Measurements from ENCODE around the gene TMEM233. TPM values are rescaled to one million over a fixed set of nuclear protein-coding genes. Genes with fewer than 3 reads are reported as not detected.

TMEM233 gene
- total and polyA plus RNA-seq, 4 donors = 0.13 to 0.80 (median 0.31) TPM

DNA sequence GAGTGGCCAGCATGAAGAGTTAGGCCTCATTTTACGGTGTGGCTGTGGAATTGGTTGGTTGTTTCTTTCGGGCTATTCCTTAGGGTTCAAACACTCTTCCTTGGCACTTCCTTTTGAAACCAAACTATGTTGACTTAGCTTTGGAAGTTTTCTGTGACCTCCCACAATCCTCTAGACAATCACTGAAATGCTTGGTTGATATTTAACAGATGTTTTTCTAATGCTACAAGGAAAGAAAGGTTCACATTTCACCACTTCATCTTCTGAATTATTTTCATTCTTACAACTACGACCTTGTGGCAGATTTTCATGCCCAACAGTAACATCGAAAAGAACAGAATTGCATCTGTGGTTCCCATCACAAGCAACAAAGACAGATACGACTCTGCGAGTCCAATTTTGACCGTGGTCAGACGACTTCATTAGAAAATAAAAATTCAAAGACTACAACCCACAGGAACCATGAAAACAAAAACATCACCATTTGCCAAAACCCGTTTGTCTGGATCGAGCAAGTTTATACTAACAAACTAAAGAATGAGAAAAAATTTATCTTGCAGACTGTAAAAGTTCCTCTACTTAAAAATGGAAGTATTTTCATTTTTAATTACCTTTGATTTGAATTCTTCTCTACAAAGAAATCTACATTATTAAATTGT is 91.3 kb downstream of the TMEM233 start:
- Histone ChIP-seq H3K4me1 (ENCODE audit: control insufficient read depth in 5 of 5, insufficient read depth in 5 of 5, low read length in 5 of 5) (peaks cover 0 to 23% (median 4%) of the 10 kb centered on the region in 5 donors), H3K9me3 (ENCODE audit: control insufficient read depth in 4 of 4, insufficient read depth in 3 of 4, low read length in 3 of 4) (no peaks in the 10 kb centered on the region), H3K4me3 (no peak overlapping the region), H3K9ac (ENCODE audit: insufficient read depth in 1 of 2, low read length in 2 of 2) (no peak overlapping the region), H3K27me3 (ENCODE audit: control insufficient read depth in 3 of 3, insufficient read depth in 3 of 3, low read length in 2 of 3) (no peaks in the 10 kb centered on the region), H3K36me3 (ENCODE audit: control insufficient read depth in 4 of 4, insufficient read depth in 4 of 4, low read length in 4 of 4) (peaks cover 7 to 19% (median 16%) of the 10 kb centered on the region in 4 donors), H3K27ac (ENCODE audit: low read depth in 1 of 2, low read length in 1 of 2) (no peak overlapping the region)
- no peak for ATAC-seq (ENCODE audit: insufficient read depth, low FRiP score)
- DNase-seq = peak in 2 of 3 donors; percentile 41 to 51
- TF ChIP-seq, protein P1, sequence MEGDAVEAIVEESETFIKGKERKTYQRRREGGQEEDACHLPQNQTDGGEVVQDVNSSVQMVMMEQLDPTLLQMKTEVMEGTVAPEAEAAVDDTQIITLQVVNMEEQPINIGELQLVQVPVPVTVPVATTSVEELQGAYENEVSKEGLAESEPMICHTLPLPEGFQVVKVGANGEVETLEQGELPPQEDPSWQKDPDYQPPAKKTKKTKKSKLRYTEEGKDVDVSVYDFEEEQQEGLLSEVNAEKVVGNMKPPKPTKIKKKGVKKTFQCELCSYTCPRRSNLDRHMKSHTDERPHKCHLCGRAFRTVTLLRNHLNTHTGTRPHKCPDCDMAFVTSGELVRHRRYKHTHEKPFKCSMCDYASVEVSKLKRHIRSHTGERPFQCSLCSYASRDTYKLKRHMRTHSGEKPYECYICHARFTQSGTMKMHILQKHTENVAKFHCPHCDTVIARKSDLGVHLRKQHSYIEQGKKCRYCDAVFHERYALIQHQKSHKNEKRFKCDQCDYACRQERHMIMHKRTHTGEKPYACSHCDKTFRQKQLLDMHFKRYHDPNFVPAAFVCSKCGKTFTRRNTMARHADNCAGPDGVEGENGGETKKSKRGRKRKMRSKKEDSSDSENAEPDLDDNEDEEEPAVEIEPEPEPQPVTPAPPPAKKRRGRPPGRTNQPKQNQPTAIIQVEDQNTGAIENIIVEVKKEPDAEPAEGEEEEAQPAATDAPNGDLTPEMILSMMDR (IDR thresholded peaks at IDR 0.05; ENCODE audit: control extremely low read depth, extremely low read depth) = no peak
- 65 to 82% methylated on average over 10 of the region's 10 CpGs for WGBS, 2 donors

- Histone ChIP-seq H3K27ac (ENCODE audit: low read depth in 1 of 2, low read length in 1 of 2) (no peak overlapping the region), H3K36me3 (ENCODE audit: control insufficient read depth in 4 of 4, insufficient read depth in 4 of 4, low read length in 4 of 4) (peaks cover 2 to 16% (median 11%) of the 10 kb centered on the region in 4 donors), H3K27me3 (ENCODE audit: control insufficient read depth in 3 of 3, insufficient read depth in 3 of 3, low read length in 2 of 3) (no peaks in the 10 kb centered on the region), H3K9me3 (ENCODE audit: control insufficient read depth in 4 of 4, insufficient read depth in 3 of 4, low read length in 3 of 4) (no peaks in the 10 kb centered on the region), H3K9ac (ENCODE audit: insufficient read depth in 1 of 2, low read length in 2 of 2) (no peak overlapping the region), H3K4me3 (no peak overlapping the region), H3K4me1 (ENCODE audit: control insufficient read depth in 5 of 5, insufficient read depth in 5 of 5, low read length in 5 of 5) (peaks cover 0 to 23% (median 4%) of the 10 kb centered on the region in 5 donors)
- TF ChIP-seq, protein P1 (IDR thresholded peaks at IDR 0.05; ENCODE audit: control extremely low read depth, extremely low read depth) = no peak
- ATAC-seq (ENCODE audit: insufficient read depth, low FRiP score) (no peak), DNase-seq (no peak)
- 82 to 85% methylated on average over 4 of the region's 4 CpGs for WGBS, 2 donors
Measured at GRCh38 chr12:119685375-119685774, 91.8 kb downstream of the TMEM233 start.

DNA sequence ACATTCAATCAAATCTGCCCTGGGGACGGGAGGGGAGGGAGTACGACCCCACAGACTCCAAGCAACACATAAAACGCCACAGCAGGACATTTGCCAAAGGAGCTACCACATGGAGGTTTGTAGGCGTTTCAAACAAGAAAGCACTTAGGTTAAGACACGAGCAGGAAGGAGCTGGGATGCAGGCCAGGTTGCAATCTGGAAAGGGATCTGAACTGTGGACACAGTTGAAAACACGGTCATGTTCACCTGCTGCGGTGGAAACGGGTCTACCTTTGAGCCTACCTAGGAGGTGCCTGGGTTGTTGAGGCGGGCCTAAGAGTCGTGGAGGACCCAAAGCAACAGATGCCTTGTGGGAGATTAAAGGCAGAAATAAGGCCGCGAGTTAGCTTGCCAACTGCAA is 92.8 kb downstream of the TMEM233 start:
- Histone ChIP-seq H3K36me3 (ENCODE audit: control insufficient read depth in 4 of 4, insufficient read depth in 4 of 4, low read length in 4 of 4) (peaks cover 0 to 7% (median 3%) of the 10 kb centered on the region in 4 donors), H3K27ac (ENCODE audit: low read depth in 1 of 2, low read length in 1 of 2) (no peak overlapping the region), H3K4me3 (no peak overlapping the region), H3K27me3 (ENCODE audit: control insufficient read depth in 3 of 3, insufficient read depth in 3 of 3, low read length in 2 of 3) (no peaks in the 10 kb centered on the region), H3K4me1 (ENCODE audit: control insufficient read depth in 5 of 5, insufficient read depth in 5 of 5, low read length in 5 of 5) (peaks cover 0 to 23% (median 6%) of the 10 kb centered on the region in 5 donors), H3K9ac (ENCODE audit: insufficient read depth in 1 of 2, low read length in 2 of 2) (no peak overlapping the region), H3K9me3 (ENCODE audit: control insufficient read depth in 4 of 4, insufficient read depth in 3 of 4, low read length in 3 of 4) (no peaks in the 10 kb centered on the region)
- ATAC-seq (ENCODE audit: insufficient read depth, low FRiP score) (no peak), DNase-seq (no peak)
- TF ChIP-seq, protein P1 (IDR thresholded peaks at IDR 0.05; ENCODE audit: control extremely low read depth, extremely low read depth) = no peak
- 67 to 88% methylated on average over 12 of the region's 12 CpGs for WGBS, 2 donors
